GM23248 (cell line): ENCODE results near the gene ANXA3. TPM values are rescaled to one million over a fixed set of nuclear protein-coding genes. Genes with fewer than 3 reads are reported as not detected.

Experiments used
- DNase-seq: peaks from one replicate; pipeline ENCODE4 v3.0.0-alpha.2; 2015
- H2AFZ ChIP-seq: fragments of 200-600 bp; sonication (generic); 2 replicates; pipeline ENCODE4 v1.6.1; 2016; ENCODE audit warnings: antibody characterized with exemption
- H3F3A ChIP-seq: fragments of 200-600 bp; sonication (generic); 2 replicates; pipeline ENCODE4 v1.6.1; 2016; ENCODE audit warnings: mild to moderate bottlenecking, antibody characterized with exemption, mixed run types; ENCODE audit not compliant: insufficient read depth
- H3K27ac ChIP-seq: fragments of 200-600 bp; sonication (generic); 2 replicates; pipeline ENCODE4 v1.5.1; 2016; ENCODE audit warnings: mild to moderate bottlenecking
- H3K27me3 ChIP-seq: fragments of 200-600 bp; sonication (generic); replicated peaks from 2 replicates; pipeline ENCODE4 v1.6.1; 2016; ENCODE audit warnings: mild to moderate bottlenecking; ENCODE audit not compliant: insufficient read depth
- H3K36me3 ChIP-seq: fragments of 200-600 bp; sonication (generic); 2 replicates; pipeline ENCODE4 v1.6.1; 2016; ENCODE audit warnings: low read depth, mild to moderate bottlenecking
- H3K4me1 ChIP-seq: fragments of 200-600 bp; sonication (generic); 2 replicates; pipeline ENCODE4 v1.6.1; 2016; ENCODE audit warnings: mild to moderate bottlenecking; ENCODE audit not compliant: insufficient read depth
- H3K4me2 ChIP-seq: fragments of 200-600 bp; sonication (generic); one replicate; pipeline ENCODE4 v1.6.1; 2016; ENCODE audit warnings: mild to moderate bottlenecking; ENCODE audit not compliant: unreplicated experiment
- H3K4me3 ChIP-seq: fragments of 200-600 bp; sonication (generic); 2 replicates; pipeline ENCODE4 v1.5.1; 2016; ENCODE audit warnings: mild to moderate bottlenecking
- H3K79me2 ChIP-seq: fragments of 200-600 bp; sonication (generic); 2 replicates; pipeline ENCODE4 v1.6.1; 2016; ENCODE audit warnings: mild to moderate bottlenecking; ENCODE audit not compliant: insufficient read depth
- H3K9ac ChIP-seq: fragments of 200-600 bp; sonication (generic); 2 replicates; pipeline ENCODE4 v1.6.1; 2016; ENCODE audit warnings: mild to moderate bottlenecking
- H3K9me2 ChIP-seq: fragments of 200-600 bp; sonication (generic); 2 replicates; pipeline ENCODE4 v1.6.1; 2016; ENCODE audit warnings: mixed run types, mild to moderate bottlenecking, moderate library complexity; ENCODE audit not compliant: insufficient read depth
- H3K9me3 ChIP-seq: fragments of 200-600 bp; sonication (generic); one replicate; pipeline ENCODE4 v1.6.1; 2017; ENCODE audit warnings: low read depth
- H4K20me1 ChIP-seq: fragments of 200-600 bp; sonication (generic); 2 replicates; pipeline ENCODE4 v1.6.0; 2016; ENCODE audit not compliant: insufficient read depth
- EZH2 ChIP-seq: fragments of 200-600 bp; sonication (generic); IDR thresholded peaks from 2 replicates; pipeline ENCODE4 v1.6.1; 2018; ENCODE audit warnings: antibody characterized with exemption, mild to moderate bottlenecking; ENCODE audit not compliant: insufficient read depth, poor library complexity, severe bottlenecking
- EZH2phosphoT487 ChIP-seq: fragments of 200-600 bp; sonication (generic); IDR thresholded peaks from 2 replicates; pipeline ENCODE4 v1.6.1; 2018; ENCODE audit warnings: antibody characterized with exemption, moderate library complexity, mild to moderate bottlenecking, low read depth; ENCODE audit not compliant: insufficient read depth
- WGBS, 2 experiments: methylation state at CpG; one replicate each; pipeline ENCODE4 v1.1.6; 2015 to 2017; ENCODE audit warnings: low lambda C conversion rate in 2 of 2, low coverage in 1 of 2; ENCODE audit errors: missing lambda C conversion rate in 2 of 2; 5-methylcytosine and 5-hydroxymethylcytosine counted together
- in situ Hi-C: fragments of 300-500 bp; cut with MboI; formaldehyde crosslinking; loops from 2 replicates; pipeline ENCODE4 v1.15.0; 2020
- polyA plus RNA-seq: library from polyadenylated mRNA; unstranded; fragments of >200 nt; fragmentation: Nextera tagmentation; extraction: Ambion mirVana; gene quantifications from 2 replicates; pipeline ENCODE4 v1.2.1, GENCODE V29; 2016
- total RNA-seq: library from RNA; depleted of rRNA; stranded (reverse); fragments of >200 nt; shearing (Covaris generic); gene quantifications from 2 replicates; pipeline ENCODE4 v1.2.3, GENCODE V29; 2014

The ANXA3 gene
- total and polyA plus RNA-seq, 2 experiments from 2014 or later = 2.8 to 3.6 TPM

- Histone ChIP-seq H3K9me2 (no peaks in the 10 kb centered on the region), H3K4me1 (peaks cover 15% of the 10 kb centered on the region), H3K9me3 (no peaks in the 10 kb centered on the region), H3K36me3 (no peaks in the 10 kb centered on the region), H3K4me2 (no peak overlapping the region), H3K27me3 (no peaks in the 10 kb centered on the region), H4K20me1 (no peaks in the 10 kb centered on the region), H3K27ac (no peak overlapping the region), H3K9ac (no peak overlapping the region), H3K79me2 (no peaks in the 10 kb centered on the region), H2AFZ (no peak overlapping the region), H3F3A (peaks cover 16% of the 10 kb centered on the region), H3K4me3 (no peak overlapping the region)
- no peak for DNase-seq
- TF ChIP-seq EZH2phosphoT487 = no peak
- TF ChIP-seq EZH2 = no peak
- in situ Hi-C loops = no loop called here
- WGBS, 2 experiments = 0% methylated on average over 1 of the region's 1 CpG
Measured at GRCh38 chr4:78640714-78641113, 89.1 kb downstream of the ANXA3 start.

GRCh38 chr4:78642934-78643333 lies 91.4 kb downstream of the ANXA3 start:
- H3F3A ChIP-seq = peaks cover 29% of the 10 kb centered on the region
- H3K9me3 ChIP-seq = no peaks in the 10 kb centered on the region
- H3K27me3 ChIP-seq = no peaks in the 10 kb centered on the region
- no peak overlapping the region for H3K9ac ChIP-seq
- H2AFZ ChIP-seq = no peak overlapping the region
- in situ Hi-C loops = no loop called here
- no peaks in the 10 kb centered on the region for H3K9me2 ChIP-seq
- no peaks in the 10 kb centered on the region for H4K20me1 ChIP-seq
- no peaks in the 10 kb centered on the region for H3K79me2 ChIP-seq
- TF ChIP-seq EZH2 (no peak), EZH2phosphoT487 (no peak)
- H3K4me2 ChIP-seq = no peak overlapping the region
- H3K4me3 ChIP-seq = no peak overlapping the region
- 94 to 100% methylated on average over 2 of the region's 2 CpGs for WGBS, 2 experiments
- no peak overlapping the region for H3K27ac ChIP-seq
- H3K4me1 ChIP-seq = peaks cover 29% of the 10 kb centered on the region
- no peaks in the 10 kb centered on the region for H3K36me3 ChIP-seq
- no peak for DNase-seq

GRCh38 chr4:78644063-78644691 lies 92.6 kb downstream of the ANXA3 start:
- Histone ChIP-seq H3K9ac (peak overlapping the region; percentile 76), H3K4me2 (peak overlapping the region; percentile 87), H3K36me3 (no peaks in the 10 kb centered on the region), H3F3A (peaks cover 29% of the 10 kb centered on the region), H3K27ac (peak overlapping the region; percentile 94), H4K20me1 (no peaks in the 10 kb centered on the region), H3K27me3 (no peaks in the 10 kb centered on the region), H3K9me3 (no peaks in the 10 kb centered on the region), H3K4me3 (no peak overlapping the region), H3K9me2 (no peaks in the 10 kb centered on the region), H3K4me1 (peaks cover 29% of the 10 kb centered on the region), H3K79me2 (no peaks in the 10 kb centered on the region), H2AFZ (peak overlapping the region; percentile 39)
- DNase-seq = no peak
- TF ChIP-seq EZH2 = no peak
- TF ChIP-seq EZH2phosphoT487 = no peak
- in situ Hi-C loops = no loop called here

GRCh38 chr4:78644744-78645330 lies 93.3 kb downstream of the ANXA3 start:
- TF ChIP-seq EZH2phosphoT487 = no peak
- TF ChIP-seq EZH2 = no peak
- Histone ChIP-seq H3K79me2 (no peaks in the 10 kb centered on the region), H3K9me3 (no peaks in the 10 kb centered on the region), H3K36me3 (no peaks in the 10 kb centered on the region), H3K27ac (peak overlapping the region; percentile 94), H3K9me2 (no peaks in the 10 kb centered on the region), H3K9ac (peak overlapping the region; percentile 76), H3K27me3 (no peaks in the 10 kb centered on the region), H3K4me2 (peak overlapping the region; percentile 87), H3K4me1 (peaks cover 32% of the 10 kb centered on the region), H3F3A (peaks cover 32% of the 10 kb centered on the region), H4K20me1 (no peaks in the 10 kb centered on the region), H2AFZ (peak overlapping the region; percentile 74), H3K4me3 (peak overlapping the region; percentile 58)
- 34 to 37% methylated on average over 4 of the region's 4 CpGs for WGBS, 2 experiments
- peak; percentile 94 for DNase-seq
- in situ Hi-C loops = no loop called here
